RPMI7951 (cell line): ENCODE measurements around the gene SHKBP1. TPM values are rescaled to one million over a fixed set of nuclear protein-coding genes. Genes with fewer than 3 reads are reported as not detected.
A peak's percentile ranks its signal among the peaks of the same experiment; 100 is the strongest.
"Not testable (repeated sequence)": the region's sequence is repeated elsewhere in the genome, so short reads cannot be mapped to it uniquely, and the experiment has no call there.

Source experiments
- DNase-seq: peaks from one replicate; pipeline ENCODE4 v3.0.0-alpha.2; 2012; ENCODE audit warnings: low read depth
- total RNA-seq: library from RNA; depleted of rRNA; stranded (reverse); fragments of >200 nt; shearing (Covaris generic); gene quantifications from 2 replicates; pipeline ENCODE4 v1.2.3, GENCODE V29; 2014

The SHKBP1 gene
- total RNA-seq, 1 experiment from 2014 or later = 33.3 TPM

GRCh38 chr19:40614622-40615411 is 38.1 kb downstream of the SHKBP1 start:
- DNase-seq = peak; percentile 96

DNA sequence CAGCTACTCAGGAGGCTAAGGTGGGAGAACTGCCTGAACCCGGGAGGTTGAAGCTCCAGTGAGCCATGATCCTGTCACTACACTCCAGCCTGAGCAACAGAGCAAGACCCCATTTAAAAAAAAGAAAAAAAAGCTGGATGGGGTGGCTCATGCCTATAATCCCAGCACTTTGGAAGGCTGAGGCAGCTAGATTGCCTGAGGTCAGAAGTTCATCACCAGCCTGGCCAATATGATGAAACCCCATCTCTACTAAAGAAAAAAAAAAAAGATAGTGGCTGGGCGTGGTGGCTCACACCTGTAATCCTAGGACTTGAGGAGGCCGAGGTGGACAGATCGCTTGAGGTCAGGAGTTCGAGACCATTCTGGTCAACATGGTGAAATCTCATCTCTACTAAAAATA is 39.5 kb downstream of the SHKBP1 start:
- no peak for DNase-seq

DNA sequence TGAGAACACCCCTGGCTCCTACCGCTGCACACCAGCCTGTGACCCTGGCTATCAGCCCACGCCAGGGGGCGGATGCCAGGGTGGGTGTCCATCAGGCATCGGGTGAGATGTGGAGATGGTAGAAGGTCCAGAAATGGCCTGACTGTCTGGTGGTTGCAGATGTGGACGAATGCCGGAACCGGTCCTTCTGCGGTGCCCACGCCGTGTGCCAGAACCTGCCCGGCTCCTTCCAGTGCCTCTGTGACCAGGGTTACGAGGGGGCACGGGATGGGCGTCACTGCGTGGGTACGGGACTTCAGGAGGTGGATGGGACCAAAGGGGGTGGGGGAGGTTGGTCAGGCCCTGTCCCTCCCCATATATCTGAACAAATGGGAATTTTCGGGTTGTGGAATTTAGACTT is 40.3 kb downstream of the SHKBP1 start:
- no peak for DNase-seq

DNA sequence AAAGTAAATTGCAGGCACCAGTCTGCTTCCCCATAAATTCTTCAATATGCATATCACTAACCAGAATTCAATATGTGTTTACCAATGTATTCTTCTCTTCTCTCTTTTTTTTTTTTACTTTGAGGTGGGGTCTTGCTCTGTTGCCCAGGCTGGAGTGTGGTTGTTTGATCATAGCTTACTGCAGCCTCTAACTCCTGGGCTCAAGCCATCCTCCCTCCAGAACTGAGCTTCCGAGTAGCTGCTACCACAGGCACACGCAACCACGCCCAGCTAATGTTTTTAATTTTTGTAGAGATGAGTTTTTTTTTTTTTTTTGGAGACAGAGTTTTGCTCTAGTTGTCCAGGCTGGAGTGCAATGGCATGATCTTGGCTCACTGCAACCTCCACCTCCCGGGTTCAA is 41.3 kb downstream of the SHKBP1 start:
- no peak for DNase-seq

DNA sequence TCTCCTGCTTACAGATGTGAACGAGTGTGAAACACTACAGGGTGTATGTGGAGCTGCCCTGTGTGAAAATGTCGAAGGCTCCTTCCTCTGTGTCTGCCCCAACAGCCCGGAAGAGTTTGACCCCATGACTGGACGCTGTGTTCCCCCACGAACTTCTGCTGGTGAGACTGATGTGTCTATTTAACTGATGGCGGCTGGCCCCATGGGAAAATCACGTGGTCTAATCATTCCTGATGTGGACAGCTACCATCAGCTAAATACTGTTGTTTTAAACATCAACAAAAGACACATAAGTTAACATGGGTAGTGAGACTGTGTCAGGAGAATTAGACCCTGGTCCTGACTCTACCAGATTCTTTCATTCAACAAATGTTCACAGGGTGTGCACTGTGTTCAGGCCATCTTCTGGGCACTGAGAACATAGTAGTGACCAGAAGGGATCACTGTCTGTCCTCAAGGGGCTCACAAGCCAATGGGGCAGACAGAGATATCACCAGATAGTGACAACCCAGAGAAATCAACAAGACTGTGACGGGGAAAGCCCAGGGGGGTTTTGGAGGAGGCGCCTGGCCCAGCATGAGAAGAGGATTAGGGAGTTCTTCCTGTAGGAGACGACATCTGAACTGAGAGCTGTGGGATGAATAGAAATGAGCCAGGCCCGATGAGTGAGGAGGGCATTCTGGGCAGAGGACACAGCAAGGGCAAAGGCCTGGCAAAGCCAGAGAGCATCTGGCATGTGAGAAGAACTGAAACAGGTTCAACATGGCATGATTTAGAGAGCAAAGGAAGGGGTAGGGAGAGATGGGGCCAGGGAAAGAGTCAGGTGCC is 42.9 kb downstream of the SHKBP1 start:
- no peak for DNase-seq

- no peak for DNase-seq
These were observed 43.5 kb downstream of the SHKBP1 start for GRCh38 chr19:40620161-40620485.

GRCh38 chr19:40621283-40621682 is 44.6 kb downstream of the SHKBP1 start:
- no peak for DNase-seq

GRCh38 chr19:40621966-40622772 is 45.5 kb downstream of the SHKBP1 start:
- no peak for DNase-seq

DNA sequence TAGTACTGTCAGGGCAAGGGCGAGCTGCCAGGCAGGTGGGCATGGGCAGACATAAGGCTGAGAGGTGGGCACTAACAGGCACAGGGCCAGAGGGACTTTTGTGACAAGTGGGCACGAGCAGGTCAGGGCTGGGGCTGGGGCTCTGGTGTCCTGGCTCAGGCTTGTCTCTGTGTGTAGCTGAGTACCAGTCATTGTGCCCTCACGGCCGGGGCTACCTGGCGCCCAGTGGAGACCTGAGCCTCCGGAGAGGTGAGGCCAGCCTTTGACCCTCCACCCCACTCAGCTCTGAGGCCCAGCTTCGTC is 46.1 kb downstream of the SHKBP1 start:
- DNase-seq = no peak

GRCh38 chr19:40623403-40624251 is 47.0 kb downstream of the SHKBP1 start:
- no peak for DNase-seq

GRCh38 chr19:40624369-40625153 is 47.9 kb downstream of the SHKBP1 start:
- DNase-seq = not testable (repeated sequence)

DNA sequence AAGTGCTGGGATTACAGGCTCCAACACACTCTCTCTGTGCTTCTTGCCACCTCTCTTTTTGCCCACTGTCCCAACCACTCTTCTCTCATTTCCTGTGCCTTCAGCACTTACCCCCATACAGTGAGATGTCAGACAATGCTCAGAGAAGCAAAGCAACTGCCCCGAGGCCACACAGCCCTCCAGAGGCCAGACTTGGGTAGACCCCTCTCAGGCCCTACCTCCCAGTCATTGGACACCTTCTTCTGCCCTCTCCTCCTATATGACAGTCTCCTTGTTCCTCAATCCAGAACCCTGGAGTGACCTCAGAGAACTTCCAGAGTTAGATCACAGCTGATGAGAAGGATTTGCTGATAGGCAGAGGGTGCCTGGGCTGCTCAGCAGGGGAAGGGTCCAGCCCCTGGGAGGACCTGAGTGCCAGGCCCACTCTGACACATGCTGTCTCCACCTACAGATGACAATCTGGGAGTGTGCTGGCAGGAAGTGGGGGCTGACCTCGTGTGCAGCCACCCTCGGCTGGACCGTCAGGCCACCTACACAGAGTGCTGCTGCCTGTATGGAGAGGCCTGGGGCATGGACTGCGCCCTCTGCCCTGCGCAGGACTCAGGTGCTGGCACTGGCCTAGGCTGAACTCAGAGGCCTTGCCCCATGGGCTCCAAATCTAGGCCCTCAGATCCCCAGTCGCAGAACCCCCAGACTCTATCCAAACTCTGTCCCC is 48.9 kb downstream of the SHKBP1 start:
- DNase-seq = no peak

- DNase-seq = no peak
These were observed 50.2 kb downstream of the SHKBP1 start for GRCh38 chr19:40626918-40627317.

DNA sequence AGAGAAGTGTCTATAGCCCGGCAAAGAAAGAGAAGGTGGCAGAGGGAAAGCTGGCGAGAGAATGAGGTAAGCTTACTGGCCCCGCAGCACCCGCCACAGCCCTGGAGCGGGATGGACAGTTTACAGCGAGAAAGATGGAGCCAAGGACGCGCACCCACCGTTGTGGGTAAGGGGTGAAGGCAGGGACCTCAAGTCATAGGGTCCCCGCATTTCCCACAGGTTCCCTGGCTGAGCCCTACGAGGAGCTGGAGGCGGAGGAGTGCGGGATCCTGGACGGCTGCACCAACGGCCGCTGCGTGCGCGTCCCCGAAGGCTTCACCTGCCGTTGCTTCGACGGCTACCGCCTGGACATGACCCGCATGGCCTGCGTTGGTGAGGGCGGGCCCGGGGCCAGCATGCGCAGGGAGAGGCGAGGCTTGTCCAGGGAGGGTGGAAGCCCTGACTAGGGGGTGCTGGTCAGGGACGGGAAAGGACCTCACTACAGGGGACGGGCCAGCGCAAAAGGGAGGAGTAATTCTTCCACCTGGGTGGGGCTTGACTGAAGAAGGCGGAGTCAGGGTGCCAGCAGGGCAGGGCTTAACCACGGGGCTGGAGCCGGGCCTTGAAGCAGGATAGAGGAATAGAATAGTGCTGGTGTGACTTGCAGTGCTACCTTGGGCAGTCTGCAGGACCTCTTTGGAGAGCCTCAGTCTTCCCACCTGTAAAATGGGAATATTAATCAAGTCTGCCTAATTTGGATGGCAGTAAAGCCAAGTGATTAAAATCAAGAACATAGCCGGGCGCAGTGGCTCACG is 51.0 kb downstream of the SHKBP1 start:
- no peak for DNase-seq

GRCh38 chr19:40629346-40629745 is 52.7 kb downstream of the SHKBP1 start:
- DNase-seq = no peak

GRCh38 chr19:40630571-40631160 is 54.0 kb downstream of the SHKBP1 start:
- DNase-seq = no peak

- no peak for DNase-seq
These were observed 55.8 kb downstream of the SHKBP1 start for GRCh38 chr19:40632311-40633036.

DNA sequence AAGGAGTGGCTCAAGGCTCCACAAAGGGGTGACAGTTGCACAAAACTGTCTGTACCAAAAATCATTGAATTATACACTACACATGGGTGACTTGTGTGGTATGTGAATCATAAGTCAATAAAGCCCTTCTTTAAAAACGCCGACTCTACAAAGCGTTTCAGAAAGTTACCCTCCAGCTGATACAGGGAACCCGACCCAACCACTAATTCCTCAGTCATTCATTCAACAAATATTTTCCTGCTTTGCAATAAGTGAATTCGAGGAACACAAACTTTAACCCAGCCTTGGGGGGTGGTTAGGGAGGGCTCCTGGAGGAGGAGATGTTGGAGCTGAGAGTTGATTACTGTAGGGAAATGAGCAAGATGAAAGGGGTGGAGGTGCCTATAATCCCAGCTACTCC is 56.5 kb downstream of the SHKBP1 start:
- peak; percentile 31 for DNase-seq
